ENCODE measurements around the gene PRAMEF6. TPM values are rescaled to one million over a fixed set of nuclear protein-coding genes. Genes with fewer than 3 reads are reported as not detected.
"Not testable (repeated sequence)": the region's sequence is repeated elsewhere in the genome, so short reads cannot be mapped to it uniquely, and the experiment has no call there.

PRAMEF6 gene
- not detected for polyA plus RNA-seq (ENCODE audit: insufficient read length in 12 of 12)
- long read RNA-seq, donor 1, result 0 reads
- long read RNA-seq, donor 2, result 0 reads
- long read RNA-seq, donor 3, result 0 reads
- long read RNA-seq, donor 4, result 0 reads
- long read RNA-seq, donor 5, result 0 reads
- long read RNA-seq, donor 6, result 0 reads
- long read RNA-seq, donor 7, result 0 reads
- long read RNA-seq, donor 8, result 0 reads
- long read RNA-seq, donor 9, result 0 reads
- long read RNA-seq, donor 10, result 0 reads
- long read RNA-seq, donor 11, result 0 reads

- not testable (repeated sequence) for DNase-seq
These were observed at the start of gene PRAMEF6 for GRCh38 chr1:12947480-12947879. Gene PRAMEF6 (minus strand): TSS chr1:12947580. CDS start chr1:12942518, 5,062 bp downstream.

- DNase-seq, result not testable (repeated sequence)
These were observed 23.0 kb downstream of the PRAMEF6 start for GRCh38 chr1:12924368-12924767.

GRCh38 chr1:12921749-12922148 is 25.6 kb downstream of the PRAMEF6 start:
- not testable (repeated sequence) for DNase-seq

GRCh38 chr1:12916310-12916709 is 31.1 kb downstream of the PRAMEF6 start, which contains the start of gene PRAMEF7:
Gene PRAMEF7 (plus strand): TSS chr1:12916610. CDS start chr1:12917693, 1,083 bp downstream.
- DNase-seq, result not testable (repeated sequence)

GRCh38 chr1:12903793-12904572 is 43.4 kb downstream of the PRAMEF6 start:
- not testable (repeated sequence) for DNase-seq

GRCh38 chr1:12899186-12899585 is 48.2 kb downstream of the PRAMEF6 start:
- DNase-seq, result not testable (repeated sequence)

- not testable (repeated sequence) for DNase-seq
These were observed 49.2 kb downstream of the PRAMEF6 start, which contains the start of gene PRAMEF10 for GRCh38 chr1:12898170-12898569. Gene PRAMEF10 (minus strand): TSS chr1:12898270. CDS start chr1:12895847, 2,423 bp downstream.

Other genes starting within 250 kb of the PRAMEF6 start
- gene AADACL3, start 231.5 kb downstream of the PRAMEF6 start, polyA plus RNA-seq (ENCODE audit: insufficient read length in 12 of 12), result not detected
- gene CFAP107, start 201.4 kb downstream of the PRAMEF6 start, polyA plus RNA-seq (ENCODE audit: insufficient read length in 12 of 12), result 1 to 10 TPM in 2 of 12 donors, under 1 TPM in 8, not detected in 2; 0.19 to 2.5 (median 0.63) TPM
- not detected for gene PRAMEF12, start 173.8 kb downstream of the PRAMEF6 start, polyA plus RNA-seq (ENCODE audit: insufficient read length in 12 of 12)
- not detected for gene PRAMEF1, start 156.2 kb downstream of the PRAMEF6 start, polyA plus RNA-seq (ENCODE audit: insufficient read length in 12 of 12)
- not detected for gene PRAMEF11, start 116.2 kb downstream of the PRAMEF6 start, polyA plus RNA-seq (ENCODE audit: insufficient read length in 12 of 12)
- under 1 TPM in 5 of 12 donors, not detected in 7; 0.12 to 0.32 (median 0.23) TPM for gene HNRNPCL1, start 98.9 kb downstream of the PRAMEF6 start, polyA plus RNA-seq (ENCODE audit: insufficient read length in 12 of 12)
- not detected for gene PRAMEF2, start 90.5 kb downstream of the PRAMEF6 start, polyA plus RNA-seq (ENCODE audit: insufficient read length in 12 of 12)
- not detected for gene PRAMEF4, start 61.4 kb downstream of the PRAMEF6 start, polyA plus RNA-seq (ENCODE audit: insufficient read length in 12 of 12)
- not detected for gene PRAMEF10, start 49.3 kb downstream of the PRAMEF6 start, polyA plus RNA-seq (ENCODE audit: insufficient read length in 12 of 12)
- gene PRAMEF7, start 31.0 kb downstream of the PRAMEF6 start, polyA plus RNA-seq (ENCODE audit: insufficient read length in 12 of 12), result not detected
- gene PRAMEF27, start 109.0 kb upstream of the PRAMEF6 start, polyA plus RNA-seq (ENCODE audit: insufficient read length in 12 of 12), result not detected
- gene HNRNPCL3, start 113.2 kb upstream of the PRAMEF6 start, polyA plus RNA-seq (ENCODE audit: insufficient read length in 12 of 12), result not detected
- not detected for gene PRAMEF25, start 123.2 kb upstream of the PRAMEF6 start, polyA plus RNA-seq (ENCODE audit: insufficient read length in 12 of 12)
- gene HNRNPCL2, start 169.3 kb upstream of the PRAMEF6 start, polyA plus RNA-seq (ENCODE audit: insufficient read length in 12 of 12), result under 1 TPM in 1 of 12 donors, not detected in 11; 0.34 TPM
- not detected for gene PRAMEF26, start 208.4 kb upstream of the PRAMEF6 start, polyA plus RNA-seq (ENCODE audit: insufficient read length in 12 of 12)
- under 1 TPM in 1 of 12 donors, not detected in 11; 0.24 TPM for gene HNRNPCL4, start 218.1 kb upstream of the PRAMEF6 start, polyA plus RNA-seq (ENCODE audit: insufficient read length in 12 of 12)
- not detected for gene PRAMEF9, start 224.3 kb upstream of the PRAMEF6 start, polyA plus RNA-seq (ENCODE audit: insufficient read length in 12 of 12)

Measured in muscle of arm (tissue), 14 donors.